K562 (cell line): ENCODE results near the gene NLGN2. TPM values are rescaled to one million over a fixed set of nuclear protein-coding genes. Genes with fewer than 3 reads are reported as not detected.

Source experiments
- CHCHD3 ChIP-seq: fragments of 250-450 bp; sonication (Bioruptor Pico); IDR thresholded peaks from 2 replicates; pipeline ENCODE4 v2.1.2; 2022; ENCODE audit warnings: mild to moderate bottlenecking
- CXXC5 ChIP-seq: fragments of 250-450 bp; sonication (Bioruptor Pico); IDR thresholded peaks from 2 replicates; pipeline ENCODE4 v1.8.0; 2022; ENCODE audit warnings: inconsistent platforms, mild to moderate bottlenecking, moderate library complexity
- FOXK1 ChIP-seq: sonication (generic); formaldehyde crosslinking; IDR thresholded peaks from 2 replicates; pipeline ENCODE4 v1.8.0; 2022; ENCODE audit warnings: missing genetic modification reagents, mild to moderate bottlenecking, borderline replicate concordance
- KAT8 ChIP-seq: fragments of 450-650 bp; IDR thresholded peaks from 2 replicates; pipeline ENCODE4 v1.6.1; 2016; ENCODE audit warnings: low read depth, mild to moderate bottlenecking
- KHSRP ChIP-seq: fragments of 450-650 bp; IDR thresholded peaks from 2 replicates; pipeline ENCODE4 v1.6.1; 2017
- MBD1 ChIP-seq: fragments of 250-450 bp; sonication (Bioruptor Pico); IDR thresholded peaks from 2 replicates; pipeline ENCODE4 v1.8.0; 2022; ENCODE audit warnings: inconsistent platforms
- SIX5 ChIP-seq, 2 experiments: IDR thresholded peaks; 2 replicates each; pipeline ENCODE4 v1.6.1; 2011; ENCODE audit warnings: low read length in 2 of 2, borderline replicate concordance in 1 of 2, low read depth in 1 of 2, mild to moderate bottlenecking in 1 of 2, moderate library complexity in 1 of 2; ENCODE audit not compliant: insufficient read depth in 1 of 2
- SOX6 ChIP-seq: fragments of 450-650 bp; IDR thresholded peaks from 2 replicates; pipeline ENCODE4 v1.6.1; 2014; ENCODE audit warnings: mild to moderate bottlenecking
- THRA ChIP-seq: fragments of 450-650 bp; IDR thresholded peaks from 2 replicates; pipeline ENCODE4 v1.6.1; 2017; ENCODE audit warnings: mild to moderate bottlenecking, moderate library complexity
- TRIM25 ChIP-seq: fragments of 450-650 bp; IDR thresholded peaks from 2 replicates; pipeline ENCODE4 v1.7.0; 2016; ENCODE audit warnings: borderline replicate concordance
- ZNF217 ChIP-seq: sonication (generic); formaldehyde crosslinking; IDR thresholded peaks from 2 replicates; pipeline ENCODE4 v1.8.0; 2022; ENCODE audit warnings: mild to moderate bottlenecking, missing genetic modification reagents
- ZNF3 ChIP-seq: fragments of 250-450 bp; sonication (Bioruptor Pico); IDR thresholded peaks from 2 replicates; pipeline ENCODE4 v1.5.0; 2021; ENCODE audit warnings: mild to moderate bottlenecking, moderate library complexity
- ZNF57 ChIP-seq: fragments of 450-650 bp; formaldehyde crosslinking; IDR thresholded peaks from 2 replicates; pipeline ENCODE4 v1.4.0; 2020; ENCODE audit warnings: mild to moderate bottlenecking, moderate library complexity
- polyA plus RNA-seq, 8 experiments: library from polyadenylated mRNA; depleted of rRNA in 4 of 8; stranded (reverse) in 5 of 8; unstranded in 3 of 8; fragments of >200 nt; fragmentation: Nextera tagmentation in 2 of 8; fragmentation: Illumina TruSeq in 1 of 8; extraction: Ambion mirVana in 2 of 8; extraction: Trizol in 1 of 8; gene quantifications; 2 replicates each; pipeline versions ENCODE4 v1.2.1 to v1.2.3, GENCODE V29; 2011 to 2014; ENCODE audit warnings: inconsistent platforms in 1 of 8, missing spikeins in 1 of 8
- total RNA-seq, 7 experiments: library from RNA; depleted of rRNA in 6 of 7; stranded (reverse); fragments of >200 nt in 6 of 7; fragmentation: Illumina TruSeq in 2 of 7; extraction: Trizol in 2 of 7; gene quantifications; 2 replicates each; pipeline versions ENCODE4 v1.2.1 to v1.2.3, GENCODE V29; 2011 to 2021; ENCODE audit warnings: low replicate concordance in 1 of 7

NLGN2 gene
- total and polyA plus RNA-seq, 9 of the 15 experiments (the other 6 are each of a cell fraction or from before 2014, with no cell fraction given): 0.11 to 7.8 (median 0.77) TPM

GRCh38 chr17:7444682-7445618 lies 37.3 kb downstream of the NLGN2 start, which contains the start of gene CHRNB1 (continued):
- TF ChIP-seq FOXK1 (no peak), ZNF3 (no peak), TRIM25 (no peak), ZNF57 (CRISPR knock-in tag) (no peak), KAT8 (no peak), KHSRP (no peak), THRA (no peak), CHCHD3 (CRISPR knock-in tag) (no peak), SIX5 (IDR thresholded peaks at IDR 0.05; ENCODE audit: borderline replicate concordance in 1 of 2, insufficient read depth in 1 of 2, low read depth in 1 of 2, low read length in 2 of 2) (no peak), ZNF217 (CRISPR knock-in tag) (no peak), MBD1 (CRISPR knock-in tag) (no peak), CXXC5 (peak; percentile 28; the same call in 1 of the 2 replicates), SOX6 (no peak)
